Hepatocyte (in vitro differentiated cells): ENCODE results near the gene OSBPL7. TPM values are rescaled to one million over a fixed set of nuclear protein-coding genes. Genes with fewer than 3 reads are reported as not detected.

Experiments used
- DNase-seq: peaks from one replicate; pipeline ENCODE4 v3.0.0-alpha.2; 2016; ENCODE audit warnings: low spot score
- H2AFZ ChIP-seq: fragments of 200-600 bp; sonication (generic); 2 replicates; pipeline ENCODE4 v1.6.0; 2016; ENCODE audit warnings: antibody characterized with exemption, mild to moderate bottlenecking
- H3K27ac ChIP-seq: fragments of 200-600 bp; sonication (generic); 2 replicates; pipeline ENCODE4 v1.5.1; 2016; ENCODE audit warnings: mild to moderate bottlenecking
- H3K27me3 ChIP-seq: fragments of 200-600 bp; sonication (generic); 2 replicates; pipeline ENCODE4 v1.6.1; 2016
- H3K36me3 ChIP-seq: fragments of 200-600 bp; sonication (generic); replicated peaks from 2 replicates; pipeline ENCODE4 v1.5.1; 2016; ENCODE audit warnings: low read depth; ENCODE audit not compliant: insufficient read depth
- H3K4me1 ChIP-seq: fragments of 200-600 bp; sonication (generic); 2 replicates; pipeline ENCODE4 v1.5.1; 2016; ENCODE audit warnings: mild to moderate bottlenecking, moderate library complexity; ENCODE audit not compliant: insufficient read depth
- H3K4me2 ChIP-seq: fragments of 200-600 bp; sonication (generic); 2 replicates; pipeline ENCODE4 v1.6.0; 2016
- H3K4me3 ChIP-seq: fragments of 200-600 bp; sonication (generic); 2 replicates; pipeline ENCODE4 v1.5.1; 2016; ENCODE audit warnings: mild to moderate bottlenecking
- H3K79me2 ChIP-seq: fragments of 200-600 bp; sonication (generic); 2 replicates; pipeline ENCODE4 v1.6.0; 2017; ENCODE audit warnings: mild to moderate bottlenecking
- H3K9me2 ChIP-seq: fragments of 200-600 bp; sonication (generic); replicated peaks from 2 replicates; pipeline ENCODE4 v1.6.0; 2017; ENCODE audit warnings: mild to moderate bottlenecking; ENCODE audit not compliant: insufficient read depth
- H3K9me3 ChIP-seq: fragments of 200-600 bp; sonication (generic); 2 replicates; pipeline ENCODE4 v1.5.1; 2016; ENCODE audit warnings: low read depth, mild to moderate bottlenecking
- H4K20me1 ChIP-seq: fragments of 200-600 bp; sonication (generic); 2 replicates; pipeline ENCODE4 v1.6.0; 2016; ENCODE audit warnings: mild to moderate bottlenecking; ENCODE audit not compliant: insufficient read depth, poor library complexity, severe bottlenecking
- EZH2 ChIP-seq: fragments of 200-600 bp; sonication (generic); IDR thresholded peaks from 2 replicates; pipeline ENCODE4 v1.6.1; 2016; ENCODE audit warnings: antibody characterized with exemption, mild to moderate bottlenecking, borderline replicate concordance
- EZH2phosphoT487 ChIP-seq: fragments of 200-600 bp; sonication (generic); IDR thresholded peaks from one replicate; pipeline ENCODE4 v1.6.1; 2018; ENCODE audit warnings: antibody characterized with exemption, mild to moderate bottlenecking, low read depth, moderate library complexity; ENCODE audit not compliant: unreplicated experiment, severe bottlenecking
- WGBS: methylation state at CpG from one replicate; pipeline ENCODE4 v1.1.6; 2016; ENCODE audit warnings: low lambda C conversion rate; ENCODE audit errors: missing lambda C conversion rate; 5-methylcytosine and 5-hydroxymethylcytosine counted together
- polyA plus RNA-seq: library from polyadenylated mRNA; unstranded; fragments of >200 nt; fragmentation: Nextera tagmentation; extraction: Ambion mirVana; gene quantifications from 2 replicates; pipeline ENCODE4 v1.2.1, GENCODE V29; 2016
- total RNA-seq: library from RNA; depleted of rRNA; stranded (reverse); fragments of >200 nt; gene quantifications from 2 replicates; pipeline ENCODE4 v1.2.3, GENCODE V29; 2014
- TF ChIP-seq, protein P1 (sequence below): fragments of 200-600 bp; sonication (generic); IDR thresholded peaks from 2 replicates; pipeline ENCODE4 v1.5.1; 2016; ENCODE audit warnings: antibody characterized with exemption, mild to moderate bottlenecking; ENCODE audit not compliant: poor library complexity

The OSBPL7 gene
- total and polyA plus RNA-seq, 2 experiments from 2014 or later, result 6.2 to 9.3 TPM

DNA sequence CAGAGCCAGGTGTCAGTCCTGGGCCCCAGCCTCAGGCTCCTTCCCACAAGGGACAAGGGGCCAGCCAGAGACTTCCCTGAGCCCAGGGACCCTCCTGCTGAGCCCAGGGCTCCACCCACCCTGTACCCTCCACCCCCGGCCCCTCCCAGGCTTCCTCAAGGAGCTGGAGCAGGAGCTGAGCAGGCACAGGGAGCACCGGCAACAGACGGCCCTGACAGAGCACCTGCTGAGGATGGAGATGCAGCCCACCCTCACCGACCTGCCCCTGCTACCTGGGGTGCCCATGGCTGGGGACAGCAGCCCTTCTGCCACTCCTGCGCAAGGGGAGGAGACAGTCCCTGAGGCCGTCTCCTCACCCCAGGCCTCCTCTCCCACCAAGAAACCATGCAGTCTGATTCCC, 15.0 kb upstream of the OSBPL7 start:
- WGBS, result 92% methylated on average over 4 of the region's 6 CpGs
- no peaks in the 10 kb centered on the region for H3K27me3 ChIP-seq
- H3K9me3 ChIP-seq, result no peaks in the 10 kb centered on the region
- H3K4me1 ChIP-seq, result peaks cover 18% of the 10 kb centered on the region
- no peak overlapping the region for H2AFZ ChIP-seq
- H3K9me2 ChIP-seq, result no peaks in the 10 kb centered on the region
- no peak overlapping the region for H3K4me3 ChIP-seq
- H3K36me3 ChIP-seq, result no peaks in the 10 kb centered on the region
- no peak overlapping the region for H3K27ac ChIP-seq
- H3K4me2 ChIP-seq, result no peak overlapping the region
- H3K79me2 ChIP-seq, result peaks cover 17% of the 10 kb centered on the region
- H4K20me1 ChIP-seq, result no peaks in the 10 kb centered on the region
- TF ChIP-seq EZH2 (no peak), EZH2phosphoT487 (no peak)
- TF ChIP-seq, protein P1, sequence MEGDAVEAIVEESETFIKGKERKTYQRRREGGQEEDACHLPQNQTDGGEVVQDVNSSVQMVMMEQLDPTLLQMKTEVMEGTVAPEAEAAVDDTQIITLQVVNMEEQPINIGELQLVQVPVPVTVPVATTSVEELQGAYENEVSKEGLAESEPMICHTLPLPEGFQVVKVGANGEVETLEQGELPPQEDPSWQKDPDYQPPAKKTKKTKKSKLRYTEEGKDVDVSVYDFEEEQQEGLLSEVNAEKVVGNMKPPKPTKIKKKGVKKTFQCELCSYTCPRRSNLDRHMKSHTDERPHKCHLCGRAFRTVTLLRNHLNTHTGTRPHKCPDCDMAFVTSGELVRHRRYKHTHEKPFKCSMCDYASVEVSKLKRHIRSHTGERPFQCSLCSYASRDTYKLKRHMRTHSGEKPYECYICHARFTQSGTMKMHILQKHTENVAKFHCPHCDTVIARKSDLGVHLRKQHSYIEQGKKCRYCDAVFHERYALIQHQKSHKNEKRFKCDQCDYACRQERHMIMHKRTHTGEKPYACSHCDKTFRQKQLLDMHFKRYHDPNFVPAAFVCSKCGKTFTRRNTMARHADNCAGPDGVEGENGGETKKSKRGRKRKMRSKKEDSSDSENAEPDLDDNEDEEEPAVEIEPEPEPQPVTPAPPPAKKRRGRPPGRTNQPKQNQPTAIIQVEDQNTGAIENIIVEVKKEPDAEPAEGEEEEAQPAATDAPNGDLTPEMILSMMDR, result no peak
- DNase-seq, result no peak

DNA sequence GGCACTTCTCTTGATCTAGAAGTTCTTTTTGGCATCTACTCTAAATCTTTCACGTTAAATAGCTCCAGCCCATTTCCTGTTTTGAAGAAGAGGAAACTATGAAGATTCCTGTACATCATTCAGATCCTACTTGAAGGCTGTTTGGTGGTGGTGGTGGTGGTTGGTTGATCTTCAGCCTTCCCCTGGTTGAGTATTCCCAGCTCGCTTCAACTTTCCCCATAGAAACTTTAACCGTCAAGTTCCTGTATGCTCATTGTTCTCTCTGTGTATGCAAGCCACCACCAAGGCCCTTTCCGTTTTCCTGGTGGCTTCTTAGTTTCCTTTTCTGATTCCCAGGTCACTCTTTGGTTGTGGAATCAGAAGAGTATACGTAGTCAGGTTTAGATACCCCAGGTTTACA, 13.2 kb upstream of the OSBPL7 start:
- no peaks in the 10 kb centered on the region for H3K9me3 ChIP-seq
- no peaks in the 10 kb centered on the region for H4K20me1 ChIP-seq
- H3K36me3 ChIP-seq, result no peaks in the 10 kb centered on the region
- H3K27ac ChIP-seq, result no peak overlapping the region
- peaks cover 16% of the 10 kb centered on the region for H3K4me1 ChIP-seq
- no peaks in the 10 kb centered on the region for H3K27me3 ChIP-seq
- no peak overlapping the region for H3K4me2 ChIP-seq
- DNase-seq, result no peak
- TF ChIP-seq EZH2 (no peak), EZH2phosphoT487 (no peak)
- TF ChIP-seq, protein P1, result no peak
- WGBS, result 89% methylated on average over 5 of the region's 5 CpGs
- peaks cover 16% of the 10 kb centered on the region for H3K79me2 ChIP-seq
- H2AFZ ChIP-seq, result no peak overlapping the region
- no peaks in the 10 kb centered on the region for H3K9me2 ChIP-seq
- H3K4me3 ChIP-seq, result no peak overlapping the region

DNA sequence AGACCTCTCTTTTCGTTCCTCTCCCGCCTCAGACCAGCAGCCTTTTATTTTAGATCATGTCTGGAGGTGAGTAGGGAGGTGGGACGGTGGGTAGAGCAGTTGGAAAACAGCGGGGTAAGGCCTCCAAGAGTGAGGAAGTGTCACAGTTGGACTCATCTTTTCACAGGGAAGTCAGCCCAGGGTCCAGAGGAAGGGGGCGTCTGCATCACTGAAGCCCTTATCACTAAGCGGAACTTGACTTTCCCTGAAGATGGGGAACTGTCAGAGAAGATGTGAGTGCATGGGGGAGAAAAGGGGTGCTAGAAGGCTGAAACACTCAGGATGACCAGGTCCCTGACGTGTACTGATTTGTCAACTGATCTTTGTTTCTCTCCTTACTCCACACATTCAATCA, 10.3 kb upstream of the OSBPL7 start:
- Histone ChIP-seq H3K9me3 (no peaks in the 10 kb centered on the region), H4K20me1 (no peaks in the 10 kb centered on the region), H2AFZ (no peak overlapping the region), H3K79me2 (peaks cover 26% of the 10 kb centered on the region), H3K4me3 (no peak overlapping the region), H3K27ac (no peak overlapping the region), H3K9me2 (no peaks in the 10 kb centered on the region), H3K4me2 (peak overlapping the region; percentile 79), H3K36me3 (no peaks in the 10 kb centered on the region), H3K27me3 (no peaks in the 10 kb centered on the region), H3K4me1 (peaks cover 9% of the 10 kb centered on the region)
- 20% methylated on average over 7 of the region's 7 CpGs for WGBS
- no peak for DNase-seq
- TF ChIP-seq EZH2phosphoT487 (no peak), EZH2 (no peak)
- TF ChIP-seq, protein P1, result no peak
